Measurements from ENCODE around the gene FGD4. TPM values are rescaled to one million over a fixed set of nuclear protein-coding genes. Genes with fewer than 3 reads are reported as not detected.

The FGD4 gene
- total RNA-seq, 1 donor from 2014 or later = 65.5 TPM

GRCh38 chr12:32536000-32536345, 136.6 kb downstream of the FGD4 start:
- H3K36me3 ChIP-seq = no peaks in the 10 kb centered on the region
- intact Hi-C loops (cut with DNase I) = no loop called here
- peak overlapping the region; percentile 80 for H3K27ac ChIP-seq
- ATAC-seq (no peak), DNase-seq (no peak)
- TF ChIP-seq, protein P1, sequence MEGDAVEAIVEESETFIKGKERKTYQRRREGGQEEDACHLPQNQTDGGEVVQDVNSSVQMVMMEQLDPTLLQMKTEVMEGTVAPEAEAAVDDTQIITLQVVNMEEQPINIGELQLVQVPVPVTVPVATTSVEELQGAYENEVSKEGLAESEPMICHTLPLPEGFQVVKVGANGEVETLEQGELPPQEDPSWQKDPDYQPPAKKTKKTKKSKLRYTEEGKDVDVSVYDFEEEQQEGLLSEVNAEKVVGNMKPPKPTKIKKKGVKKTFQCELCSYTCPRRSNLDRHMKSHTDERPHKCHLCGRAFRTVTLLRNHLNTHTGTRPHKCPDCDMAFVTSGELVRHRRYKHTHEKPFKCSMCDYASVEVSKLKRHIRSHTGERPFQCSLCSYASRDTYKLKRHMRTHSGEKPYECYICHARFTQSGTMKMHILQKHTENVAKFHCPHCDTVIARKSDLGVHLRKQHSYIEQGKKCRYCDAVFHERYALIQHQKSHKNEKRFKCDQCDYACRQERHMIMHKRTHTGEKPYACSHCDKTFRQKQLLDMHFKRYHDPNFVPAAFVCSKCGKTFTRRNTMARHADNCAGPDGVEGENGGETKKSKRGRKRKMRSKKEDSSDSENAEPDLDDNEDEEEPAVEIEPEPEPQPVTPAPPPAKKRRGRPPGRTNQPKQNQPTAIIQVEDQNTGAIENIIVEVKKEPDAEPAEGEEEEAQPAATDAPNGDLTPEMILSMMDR (IDR thresholded peaks at IDR 0.05) = no peak
- H3K27me3 ChIP-seq = no peaks in the 10 kb centered on the region
- peak overlapping the region; percentile 54 for H3K4me3 ChIP-seq
- H3K9me3 ChIP-seq = no peaks in the 10 kb centered on the region
- H3K4me1 ChIP-seq = peaks cover 53% of the 10 kb centered on the region

DNA sequence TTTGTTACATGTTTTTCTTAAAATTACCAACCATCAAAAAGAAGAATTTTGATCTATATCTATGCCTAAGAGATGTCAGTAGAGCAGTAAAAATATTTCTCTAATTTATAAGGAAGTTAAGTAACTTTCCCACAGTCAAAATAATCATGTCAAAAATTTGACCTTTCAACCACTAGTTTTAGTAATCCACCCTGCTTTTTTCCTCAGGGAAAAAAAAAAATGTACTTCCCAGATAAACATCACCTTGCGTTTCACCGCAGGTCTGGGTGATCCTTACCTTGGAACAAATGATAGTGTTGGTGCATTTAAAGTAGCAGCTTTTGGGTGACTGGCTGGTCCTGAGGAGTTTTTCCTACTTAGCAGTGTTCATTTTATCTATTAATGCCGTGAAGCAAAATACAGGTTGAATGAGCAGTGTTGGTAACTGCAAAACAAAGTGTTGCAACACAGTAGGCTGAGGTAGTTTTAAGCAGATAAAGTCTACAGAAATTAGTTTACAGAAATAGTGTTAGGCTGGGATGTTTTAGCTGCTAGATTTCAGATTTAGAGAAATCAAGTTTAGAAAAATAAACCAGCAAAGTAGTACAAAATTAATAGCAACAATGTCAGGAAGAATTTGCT, 142.5 kb downstream of the FGD4 start:
- peak overlapping the region; percentile 37 for H3K27ac ChIP-seq
- no peaks in the 10 kb centered on the region for H3K27me3 ChIP-seq
- ATAC-seq (peak; percentile 41), DNase-seq (no peak)
- no peaks in the 10 kb centered on the region for H3K36me3 ChIP-seq
- TF ChIP-seq, protein P1 (IDR thresholded peaks at IDR 0.05) = no peak
- H3K4me3 ChIP-seq = no peak overlapping the region
- no peaks in the 10 kb centered on the region for H3K9me3 ChIP-seq
- H3K4me1 ChIP-seq = peaks cover 68% of the 10 kb centered on the region
- intact Hi-C loops (cut with DNase I) = no loop called here

DNA sequence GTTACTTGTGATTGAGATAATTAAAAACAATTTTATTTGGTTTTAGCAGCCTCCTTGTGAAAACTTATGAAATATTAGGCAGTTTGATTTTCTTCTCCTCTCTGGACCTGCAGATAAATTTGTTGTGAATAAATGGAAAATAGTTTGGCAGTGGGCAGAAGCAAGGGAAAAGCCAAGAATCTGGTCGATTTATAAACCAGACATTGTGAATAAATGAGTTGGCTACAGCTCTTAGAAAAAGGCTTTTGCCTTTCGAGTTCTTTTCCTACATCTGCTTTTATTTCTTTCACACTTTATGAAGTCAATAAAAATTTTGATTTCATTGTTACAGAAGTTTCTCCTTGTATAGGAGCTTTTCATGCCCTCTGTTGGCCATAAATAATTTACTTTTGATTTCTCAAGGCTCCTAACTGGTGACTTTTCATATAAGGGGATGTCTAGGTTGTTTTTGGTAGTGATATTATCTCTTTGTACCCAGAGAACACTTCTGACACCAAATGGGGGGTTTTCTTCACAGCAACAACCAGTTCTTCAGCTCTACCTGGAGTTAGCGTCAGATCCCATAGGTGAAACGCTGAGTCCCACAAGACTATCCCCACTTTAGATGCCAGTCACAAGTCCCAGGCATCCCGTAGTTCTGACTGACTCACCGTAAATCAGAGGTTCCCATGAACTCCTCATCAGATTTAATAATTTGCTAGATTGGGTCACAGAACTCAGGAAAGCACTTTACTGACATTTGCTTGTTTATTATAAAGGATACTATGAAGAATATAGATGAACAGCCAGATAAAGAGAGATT, 143.3 kb downstream of the FGD4 start:
- H3K4me3 ChIP-seq = no peak overlapping the region
- no peaks in the 10 kb centered on the region for H3K9me3 ChIP-seq
- intact Hi-C loops (cut with DNase I) = no loop called here

GRCh38 chr12:32544893-32545292, 145.5 kb downstream of the FGD4 start:
- ATAC-seq = no peak
- intact Hi-C loops (cut with DNase I) = no loop called here
- no peaks in the 10 kb centered on the region for H3K27me3 ChIP-seq
- no peaks in the 10 kb centered on the region for H3K36me3 ChIP-seq
- peaks cover 71% of the 10 kb centered on the region for H3K4me1 ChIP-seq
- H3K27ac ChIP-seq = peak overlapping the region; percentile 0
- H3K9me3 ChIP-seq = no peaks in the 10 kb centered on the region
- H3K4me3 ChIP-seq = no peak overlapping the region
- DNase-seq = no peak
- TF ChIP-seq, protein P1 (IDR thresholded peaks at IDR 0.05) = no peak

More for the DNA sequence above, 143.3 kb downstream of the FGD4 start:
- no peaks in the 10 kb centered on the region for H3K36me3 ChIP-seq
- peak overlapping the region; percentile 37 for H3K27ac ChIP-seq
- H3K4me1 ChIP-seq = peaks cover 62% of the 10 kb centered on the region
- DNase-seq = no peak
- ATAC-seq = no peak
- TF ChIP-seq, protein P1 (IDR thresholded peaks at IDR 0.05) = peak; percentile 6
- no peaks in the 10 kb centered on the region for H3K27me3 ChIP-seq

GRCh38 chr12:32545413-32545980, 146.1 kb downstream of the FGD4 start:
- H3K9me3 ChIP-seq = no peaks in the 10 kb centered on the region
- H3K36me3 ChIP-seq = no peaks in the 10 kb centered on the region
- H3K4me1 ChIP-seq = peaks cover 68% of the 10 kb centered on the region
- ATAC-seq (peak; percentile 79), DNase-seq (no peak)
- H3K27ac ChIP-seq = peak overlapping the region; percentile 0
- H3K4me3 ChIP-seq = no peak overlapping the region
- intact Hi-C loops (cut with DNase I) = no loop called here
- TF ChIP-seq, protein P1 (IDR thresholded peaks at IDR 0.05) = no peak
- no peaks in the 10 kb centered on the region for H3K27me3 ChIP-seq

All from upper lobe of right lung (tissue), 1 donor.